ENCODE results near the gene CCL11.

The CCL11 gene

GRCh38 chr17:34275881-34276280 is 9.7 kb upstream of the CCL11 start:
- no peak for TF ChIP-seq GATA1 (IDR thresholded peaks at IDR 0.05; ENCODE audit: low read depth, low read length)
- no peak for TF ChIP-seq POLR2A (IDR thresholded peaks at IDR 0.05; ENCODE audit: low read length)
- DNase-seq: no peak

- no peak for TF ChIP-seq POLR2A (IDR thresholded peaks at IDR 0.05; ENCODE audit: low read length)
- DNase-seq: no peak
These were observed 8.7 kb upstream of the CCL11 start for GRCh38 chr17:34276826-34277225.

GRCh38 chr17:34283571-34283970 is 2.0 kb upstream of the CCL11 start:
- no peak for DNase-seq
- TF ChIP-seq GATA1 (IDR thresholded peaks at IDR 0.05; ENCODE audit: low read depth, low read length): no peak
- TF ChIP-seq POLR2A (IDR thresholded peaks at IDR 0.05; ENCODE audit: low read length): no peak

DNA sequence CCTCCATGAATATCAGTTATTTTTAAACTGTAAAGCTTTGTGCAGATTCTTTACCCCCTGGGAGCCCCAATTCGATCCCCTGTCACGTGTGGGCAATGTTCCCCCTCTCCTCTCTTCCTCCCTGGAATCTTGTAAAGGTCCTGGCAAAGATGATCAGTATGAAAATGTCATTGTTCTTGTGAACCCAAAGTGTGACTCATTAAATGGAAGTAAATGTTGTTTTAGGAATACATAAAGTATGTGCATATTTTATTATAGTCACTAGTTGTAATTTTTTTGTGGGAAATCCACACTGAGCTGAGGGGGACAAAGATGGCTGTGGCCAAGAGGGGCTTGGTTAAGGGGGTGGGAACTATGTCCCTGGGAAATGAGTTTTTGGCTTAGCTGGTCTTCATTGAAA is 2.3 kb downstream of the CCL11 start:
- TF ChIP-seq GATA1 (IDR thresholded peaks at IDR 0.05; ENCODE audit: low read depth, low read length) (no peak), POLR2A (IDR thresholded peaks at IDR 0.05; ENCODE audit: low read length) (no peak)
- DNase-seq: no peak

GRCh38 chr17:34290586-34290985 is 5.0 kb downstream of the CCL11 start:
- no peak for DNase-seq
- no peak for TF ChIP-seq POLR2A (IDR thresholded peaks at IDR 0.05; ENCODE audit: low read length)

GRCh38 chr17:34291721-34292348 is 6.3 kb downstream of the CCL11 start:
- DNase-seq: no peak
- TF ChIP-seq POLR2A (IDR thresholded peaks at IDR 0.05; ENCODE audit: low read length) (no peak), GATA1 (IDR thresholded peaks at IDR 0.05; ENCODE audit: low read depth, low read length) (no peak)

DNA sequence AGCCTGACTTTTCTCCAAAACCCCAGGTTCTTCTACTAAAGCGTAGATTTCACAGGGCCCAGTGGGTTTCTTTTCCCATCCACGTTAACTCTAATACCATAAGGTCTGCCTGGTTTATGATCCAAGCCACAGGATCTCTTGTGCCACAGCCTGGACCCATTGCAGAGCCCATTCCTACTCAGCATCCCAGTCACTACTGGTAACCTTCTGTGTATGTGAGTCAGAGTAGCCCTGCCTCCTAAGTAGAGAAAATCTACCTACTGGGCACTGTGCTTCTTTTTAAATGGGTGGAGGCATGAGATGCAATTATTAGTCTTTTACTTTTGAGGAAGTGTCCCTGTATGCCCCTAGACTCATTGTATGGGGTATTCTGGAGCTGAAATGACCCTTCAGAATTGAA is 13.5 kb downstream of the CCL11 start:
- DNase-seq: no peak
- TF ChIP-seq POLR2A (IDR thresholded peaks at IDR 0.05; ENCODE audit: low read length): no peak
- TF ChIP-seq GATA1 (IDR thresholded peaks at IDR 0.05; ENCODE audit: low read depth, low read length): no peak

- no peak for DNase-seq
- no peak for TF ChIP-seq POLR2A (IDR thresholded peaks at IDR 0.05; ENCODE audit: low read length)
- TF ChIP-seq GATA1 (IDR thresholded peaks at IDR 0.05; ENCODE audit: low read depth, low read length): no peak
These were observed 14.5 kb downstream of the CCL11 start for GRCh38 chr17:34299956-34300577.

DNA sequence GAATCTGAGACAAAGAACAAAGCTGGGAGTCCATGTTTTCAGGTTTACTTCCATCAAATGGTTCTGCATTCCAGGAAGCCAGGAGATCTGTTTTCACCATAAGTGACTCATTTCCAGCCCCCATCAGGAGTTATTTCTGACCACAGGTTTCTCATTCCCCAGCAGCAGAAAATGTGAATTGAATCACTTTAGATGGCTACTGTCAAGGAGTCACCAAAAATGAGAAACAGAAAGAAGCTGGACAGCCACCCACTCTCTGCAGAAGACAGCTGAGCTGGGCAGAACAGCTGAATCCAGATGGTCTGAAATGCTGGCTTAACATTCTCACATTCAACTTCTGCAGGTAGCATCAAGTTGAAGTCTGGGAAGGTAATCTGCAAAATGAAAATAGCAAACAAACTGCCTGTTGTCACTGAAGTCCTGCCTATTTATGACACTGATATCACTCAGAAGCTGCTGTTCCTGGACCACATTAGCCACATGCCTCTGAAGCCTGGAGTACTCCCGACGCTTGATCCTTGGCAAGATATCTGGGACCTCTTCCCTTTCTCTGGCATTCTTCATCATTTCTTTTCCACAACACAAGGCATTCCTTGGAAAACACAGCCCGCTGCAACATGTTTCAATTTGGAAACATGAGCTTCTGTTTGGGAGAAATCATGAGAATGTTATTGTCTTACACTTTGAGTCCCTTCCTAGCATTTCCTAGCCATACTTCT is 15.3 kb downstream of the CCL11 start:
- no peak for TF ChIP-seq GATA1 (IDR thresholded peaks at IDR 0.05; ENCODE audit: low read depth, low read length)

DNA sequence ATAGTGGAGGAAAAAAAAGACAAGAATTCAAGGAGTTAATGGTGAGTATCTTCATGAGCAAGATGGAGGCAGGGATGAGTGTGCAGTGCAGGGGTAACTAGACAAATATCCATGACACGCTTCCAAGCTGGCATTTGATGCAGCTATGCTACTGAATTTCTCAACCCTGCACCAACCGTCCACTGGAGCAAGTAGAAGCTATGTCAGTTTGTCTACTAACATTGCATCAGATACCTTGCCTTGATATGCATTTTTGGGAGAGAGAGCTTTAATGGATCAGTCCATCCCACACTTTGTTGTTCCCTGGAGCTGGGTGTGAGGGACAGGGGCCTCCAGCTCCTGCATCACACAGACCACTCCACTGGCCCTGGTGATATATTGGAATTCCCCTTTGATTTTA is 16.4 kb downstream of the CCL11 start:
- no peak for DNase-seq
- TF ChIP-seq POLR2A (IDR thresholded peaks at IDR 0.05; ENCODE audit: low read length) (no peak), GATA1 (IDR thresholded peaks at IDR 0.05; ENCODE audit: low read depth, low read length) (no peak)

More for the DNA sequence above, 15.3 kb downstream of the CCL11 start:
- no peak for DNase-seq

- no peak for DNase-seq
- TF ChIP-seq POLR2A (IDR thresholded peaks at IDR 0.05; ENCODE audit: low read length): no peak
- TF ChIP-seq GATA1 (IDR thresholded peaks at IDR 0.05; ENCODE audit: low read depth, low read length): no peak
These were observed 17.1 kb downstream of the CCL11 start for GRCh38 chr17:34302636-34303035.

GRCh38 chr17:34303606-34304005 is 18.1 kb downstream of the CCL11 start:
- TF ChIP-seq GATA1 (IDR thresholded peaks at IDR 0.05; ENCODE audit: low read depth, low read length) (no peak), POLR2A (IDR thresholded peaks at IDR 0.05; ENCODE audit: low read length) (no peak)
- no peak for DNase-seq

DNA sequence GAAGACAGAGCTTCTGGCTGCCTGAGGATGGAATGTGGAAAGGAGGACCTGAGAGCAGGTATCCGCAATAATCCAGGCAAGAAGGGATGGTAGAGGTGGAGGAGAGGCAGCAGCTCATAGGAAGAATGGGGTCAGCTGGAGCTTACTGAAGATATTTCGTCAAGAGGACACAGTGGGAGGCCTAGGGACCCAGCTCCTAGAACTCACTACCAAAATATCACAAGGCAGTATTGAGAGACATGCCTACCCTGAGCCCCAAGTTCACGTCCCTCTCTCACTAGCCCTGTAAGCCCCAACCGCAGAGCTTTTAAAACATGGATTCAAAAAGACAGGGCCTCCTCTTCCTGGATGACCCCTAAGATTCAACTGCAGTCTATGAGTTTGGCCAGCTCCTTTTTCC is 19.5 kb downstream of the CCL11 start:
- DNase-seq: no peak
- no peak for TF ChIP-seq POLR2A (IDR thresholded peaks at IDR 0.05; ENCODE audit: low read length)
- no peak for TF ChIP-seq GATA1 (IDR thresholded peaks at IDR 0.05; ENCODE audit: low read depth, low read length)

DNA sequence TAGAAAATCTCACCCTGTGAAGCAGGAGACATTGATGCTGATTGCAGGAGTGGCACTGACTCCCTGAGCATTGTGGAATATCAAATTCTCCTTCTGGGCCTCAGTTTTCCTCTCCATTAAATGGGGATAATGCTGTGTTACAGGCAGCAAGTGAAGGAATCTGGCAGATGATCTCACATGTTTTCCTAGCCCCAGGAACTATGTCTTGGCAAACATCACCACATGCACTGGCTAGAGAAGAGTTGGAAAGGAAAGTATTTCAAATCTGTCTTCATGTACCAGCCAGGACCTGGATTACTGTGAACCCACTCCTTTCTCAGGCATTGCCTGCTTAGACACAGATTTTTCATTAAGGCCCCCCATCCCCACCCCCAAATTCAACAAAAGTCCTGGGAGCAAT is 20.1 kb downstream of the CCL11 start:
- DNase-seq: no peak

DNA sequence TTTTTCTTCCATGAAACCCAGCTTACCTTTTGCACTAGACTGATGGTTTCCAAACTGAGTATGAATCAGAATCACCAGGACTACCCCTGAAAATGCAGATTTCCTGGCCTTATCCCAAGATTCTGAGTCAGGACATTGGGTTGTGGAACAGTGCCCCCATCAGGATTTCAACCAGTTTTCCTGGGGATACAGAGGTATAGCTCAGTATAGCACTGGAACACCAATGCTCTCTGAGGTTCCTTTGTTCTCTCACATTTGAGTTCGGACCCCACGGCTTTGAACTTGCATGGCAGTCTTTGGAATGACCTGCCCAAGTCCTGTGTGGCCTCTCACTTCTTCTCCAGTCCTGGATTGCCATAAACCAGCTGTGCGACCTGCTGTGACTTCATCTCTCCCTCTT is 20.9 kb downstream of the CCL11 start:
- DNase-seq: no peak
- TF ChIP-seq GATA1 (IDR thresholded peaks at IDR 0.05; ENCODE audit: low read depth, low read length): no peak
- no peak for TF ChIP-seq POLR2A (IDR thresholded peaks at IDR 0.05; ENCODE audit: low read length)

More for the DNA sequence above, 20.1 kb downstream of the CCL11 start:
- TF ChIP-seq GATA1 (IDR thresholded peaks at IDR 0.05; ENCODE audit: low read depth, low read length) (no peak), POLR2A (IDR thresholded peaks at IDR 0.05; ENCODE audit: low read length) (no peak)

Data from erythroblast (primary cell).